SH-SY5Y (cell line): ENCODE data around the gene ARHGDIB.

ENCODE experiments used
- GATA2 ChIP-seq: IDR thresholded peaks from 2 replicates; pipeline ENCODE4 v1.6.1; 2011; ENCODE audit warnings: mild to moderate bottlenecking, low read depth, low read length
- GATA3 ChIP-seq: IDR thresholded peaks from 2 replicates; pipeline ENCODE4 v1.6.1; 2011; ENCODE audit warnings: low read depth, mild to moderate bottlenecking, low read length, moderate library complexity

DNA sequence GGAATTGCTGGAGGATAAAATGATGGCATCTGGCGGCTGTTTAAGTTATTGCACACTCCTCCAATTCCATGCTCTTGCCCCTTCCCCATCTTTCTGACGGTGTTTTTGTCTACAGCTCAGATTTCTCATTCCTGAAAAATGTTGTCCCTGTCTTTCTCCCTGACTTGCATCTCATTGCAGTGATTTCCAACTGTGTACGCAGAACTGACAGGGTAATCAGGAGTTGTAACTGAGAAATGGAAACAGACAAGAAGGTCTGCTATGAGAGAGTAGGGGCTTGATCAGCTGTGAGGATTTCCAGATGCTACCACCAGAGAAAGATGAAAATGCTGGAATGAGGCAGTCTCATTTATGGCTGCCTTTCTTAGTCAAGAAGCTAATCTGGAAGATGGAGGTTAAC, 24.4 kb downstream of the ARHGDIB start:
- TF ChIP-seq GATA2 (no peak), GATA3 (no peak)
